Tibial nerve (tissue), 4 donors: Measurements from ENCODE around the gene KSR2.

ENCODE experiments used
- CTCF ChIP-seq, 5 experiments: fragments of 200-600 bp in 3 of 5; fragments of 450-650 bp in 2 of 5; sonication (generic) in 3 of 5; IDR thresholded peaks; one replicate each; pipeline ENCODE4 v1.5.1; 2016 to 2019; ENCODE audit warnings: antibody characterized with exemption in 5 of 5, mild to moderate bottlenecking in 3 of 5, moderate library complexity in 2 of 5
- EP300 ChIP-seq, 2 donors: sonication (generic); formaldehyde crosslinking; IDR thresholded peaks; one replicate each; pipeline ENCODE4 v1.6.1; 2017; ENCODE audit warnings: antibody characterized with exemption in 2 of 2, mild to moderate bottlenecking in 1 of 2
- POLR2A ChIP-seq, 2 donors: fragments of 450-650 bp; IDR thresholded peaks; one replicate each; pipeline ENCODE4 v1.6.1; 2017; ENCODE audit warnings: antibody characterized with exemption in 2 of 2, mild to moderate bottlenecking in 2 of 2, moderate library complexity in 2 of 2

GRCh38 chr12:117525766-117526165 is 443.0 kb downstream of the KSR2 start:
- TF ChIP-seq EP300 (IDR thresholded peaks at IDR 0.05) (no peak), CTCF (IDR thresholded peaks at IDR 0.05) (no peak), POLR2A (IDR thresholded peaks at IDR 0.05) (no peak)
